K562 (cell line): Measurements from ENCODE around the gene C1orf167. TPM values are rescaled to one million over a fixed set of nuclear protein-coding genes. Genes with fewer than 3 reads are reported as not detected.
A peak's percentile ranks its signal among the peaks of the same experiment; 100 is the strongest.

Experiments
- ATF1 ChIP-seq, 2 experiments: fragments of 450-650 bp in 1 of 2; IDR thresholded peaks; 2 replicates each; pipeline ENCODE4 v1.6.1; 2016; ENCODE audit warnings: missing compliant biosample characterization in 1 of 2, missing genetic modification characterization in 1 of 2
- CCAR2 ChIP-seq: fragments of 200-400 bp; formaldehyde crosslinking; IDR thresholded peaks from 2 replicates; pipeline ENCODE4 v1.6.1; 2017; ENCODE audit warnings: mild to moderate bottlenecking, low read depth, low read length
- DNMT1 ChIP-seq: fragments of 450-650 bp; IDR thresholded peaks from 2 replicates; pipeline ENCODE4 v1.6.1; 2016; ENCODE audit warnings: antibody characterized with exemption, mild to moderate bottlenecking
- EP400 ChIP-seq: fragments of 450-650 bp; IDR thresholded peaks from 2 replicates; pipeline ENCODE4 v1.6.1; 2017; ENCODE audit warnings: antibody characterized with exemption, mild to moderate bottlenecking, moderate library complexity
- MED1 ChIP-seq: sonication (generic); formaldehyde crosslinking; IDR thresholded peaks from 2 replicates; pipeline ENCODE4 v1.8.1; 2023; ENCODE audit warnings: missing genetic modification reagents, borderline replicate concordance
- MIER1 ChIP-seq: fragments of 450-650 bp; IDR thresholded peaks from 2 replicates; pipeline ENCODE4 v1.6.1; 2016; ENCODE audit warnings: antibody characterized with exemption, mild to moderate bottlenecking, low read depth
- MYC ChIP-seq, 2 experiments: fragments of 250-450 bp in 1 of 2; sonication (Bioruptor Pico) in 1 of 2; IDR thresholded peaks; 2 replicates each; pipeline versions ENCODE4 v1.5.1 to v1.6.1; 2012 to 2021; ENCODE audit warnings: low read depth in 2 of 2, borderline replicate concordance in 1 of 2, improper control_type of control experiment in 1 of 2, low read length in 1 of 2, mild to moderate bottlenecking in 1 of 2, moderate library complexity in 1 of 2
- MYNN ChIP-seq, 2 experiments: sonication (generic); formaldehyde crosslinking in 1 of 2; IDR thresholded peaks; 2 replicates each; pipeline versions ENCODE4 v1.5.0 to v1.6.1; 2016 to 2020; ENCODE audit warnings: antibody characterized with exemption in 1 of 2, missing genetic modification reagents in 1 of 2
- NUFIP1 ChIP-seq: fragments of 450-650 bp; IDR thresholded peaks from 2 replicates; pipeline ENCODE4 v1.6.1; 2018; ENCODE audit not compliant: partially characterized antibody
- RBFOX2 ChIP-seq: fragments of 200-400 bp; formaldehyde crosslinking; IDR thresholded peaks from 2 replicates; pipeline ENCODE4 v1.6.1; 2017; ENCODE audit warnings: low read depth, mild to moderate bottlenecking, low read length, moderate library complexity
- TCF7 ChIP-seq: sonication (generic); IDR thresholded peaks from 2 replicates; pipeline ENCODE4 v1.6.1; 2016; ENCODE audit warnings: antibody characterized with exemption, borderline replicate concordance
- YY1 ChIP-seq, 3 experiments: IDR thresholded peaks; 2 replicates each; pipeline ENCODE4 v1.6.1; 2011; ENCODE audit warnings: low read length in 2 of 3, mild to moderate bottlenecking in 2 of 3, moderate library complexity in 2 of 3, borderline replicate concordance in 1 of 3, control low read depth in 1 of 3, low read depth in 1 of 3; ENCODE audit not compliant: insufficient read depth in 3 of 3, insufficient replicate concordance in 2 of 3, control insufficient read depth in 1 of 3, insufficient read length in 1 of 3; ENCODE audit errors: extremely low read depth in 1 of 3
- ZNF644 ChIP-seq: fragments of 200-800 bp; sonication (Bioruptor generic); IDR thresholded peaks from 2 replicates; pipeline ENCODE4 v1.6.1; 2016; ENCODE audit warnings: low read depth, missing genetic modification characterization, missing compliant biosample characterization
- polyA plus RNA-seq, 8 experiments: library from polyadenylated mRNA; depleted of rRNA in 4 of 8; stranded (reverse) in 5 of 8; unstranded in 3 of 8; fragments of >200 nt; fragmentation: Nextera tagmentation in 2 of 8; fragmentation: Illumina TruSeq in 1 of 8; extraction: Ambion mirVana in 2 of 8; extraction: Trizol in 1 of 8; gene quantifications; 2 replicates each; pipeline versions ENCODE4 v1.2.1 to v1.2.3, GENCODE V29; 2011 to 2014; ENCODE audit warnings: inconsistent platforms in 1 of 8, missing spikeins in 1 of 8
- total RNA-seq, 7 experiments: library from RNA; depleted of rRNA in 6 of 7; stranded (reverse); fragments of >200 nt in 6 of 7; fragmentation: Illumina TruSeq in 2 of 7; extraction: Trizol in 2 of 7; gene quantifications; 2 replicates each; pipeline versions ENCODE4 v1.2.1 to v1.2.3, GENCODE V29; 2011 to 2021; ENCODE audit warnings: low replicate concordance in 1 of 7
- TF ChIP-seq, protein P1 (sequence below): conservative IDR thresholded peaks from 2 replicates; pipeline ENCODE4 v1.6.1; 2011; ENCODE audit warnings: low read depth, mild to moderate bottlenecking, low read length; ENCODE audit not compliant: control insufficient read depth
- TF ChIP-seq, protein P2 (sequence below): sonication (generic); formaldehyde crosslinking; IDR thresholded peaks from 2 replicates; pipeline ENCODE4 v1.8.0; 2022; ENCODE audit warnings: mild to moderate bottlenecking, missing genetic modification reagents
- TF ChIP-seq, protein P3 (sequence below): sonication (generic); formaldehyde crosslinking; IDR thresholded peaks from 2 replicates; pipeline ENCODE4 v1.9.0; 2022; ENCODE audit warnings: mild to moderate bottlenecking, missing genetic modification reagents
- TF ChIP-seq, protein P4 (sequence below): fragments of 250-450 bp; sonication (Bioruptor Pico); IDR thresholded peaks from 2 replicates; pipeline ENCODE4 v1.9.0; 2021; ENCODE audit warnings: mild to moderate bottlenecking, inconsistent platforms

C1orf167 gene
- total and polyA plus RNA-seq, 9 of the 15 experiments (the other 6 are each of a cell fraction or from before 2014, with no cell fraction given), result 0.22 to 0.86 (median 0.31) TPM; not detected in 2

DNA sequence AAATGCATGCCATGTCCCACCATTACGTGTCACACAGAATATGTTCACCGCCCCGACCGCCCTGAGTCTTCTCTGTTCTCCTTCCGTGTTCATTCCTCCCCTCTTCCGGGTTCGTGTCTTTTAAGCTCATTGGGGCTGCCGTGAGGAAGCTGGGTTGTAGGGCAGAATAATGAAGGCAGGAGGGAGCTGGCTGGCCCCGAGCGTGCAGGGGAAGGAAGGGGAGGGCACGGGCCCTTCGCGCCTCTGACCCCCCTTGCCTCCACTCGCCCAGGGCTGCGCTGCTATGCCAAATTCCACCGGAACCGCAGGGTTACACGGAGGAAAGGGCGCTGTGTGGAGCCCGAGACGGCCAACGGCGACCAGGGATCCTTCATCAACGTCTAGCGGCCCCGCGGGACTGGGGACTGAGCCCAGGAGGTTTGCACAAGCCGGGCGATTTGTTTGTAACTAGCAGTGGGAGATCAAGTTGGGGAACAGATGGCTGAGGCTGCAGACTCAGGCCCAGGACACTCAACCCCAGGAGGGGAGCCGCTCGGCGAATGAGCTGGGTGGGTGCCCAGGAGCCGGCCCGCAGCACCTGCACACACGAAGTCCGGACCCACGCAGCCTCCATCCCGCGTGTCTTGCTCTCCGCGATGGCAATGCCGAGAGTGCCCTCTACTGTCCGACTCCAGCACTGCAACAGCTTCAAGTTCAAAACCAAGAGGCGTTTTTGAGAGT lies 42.5 kb upstream of the C1orf167 start (continued):
- TF ChIP-seq MYC (IDR thresholded peaks at IDR 0.05; ENCODE audit: low read depth, low read length), result peak; percentile 90
- no peak for TF ChIP-seq MYC (CRISPR knock-in tag; IDR thresholded peaks at IDR 0.05; ENCODE audit: borderline replicate concordance, low read depth)
- 0 out of 2 replicates have a peak, but pooled peaks have one; percentile 38 for TF ChIP-seq TCF7
- TF ChIP-seq YY1 (IDR thresholded peaks at IDR 0.05; ENCODE audit: borderline replicate concordance in 1 of 3, control insufficient read depth in 1 of 3, extremely low read depth in 1 of 3, insufficient read depth in 3 of 3, insufficient read length in 1 of 3, insufficient replicate concordance in 2 of 3, low read depth in 1 of 3, low read length in 2 of 3), result peak in 1 of 3 experiments; percentile 51
- TF ChIP-seq CCAR2, result no peak
- no peak for TF ChIP-seq MIER1
- TF ChIP-seq RBFOX2, result peak; percentile 50
- TF ChIP-seq ATF1 (CRISPR knock-in tag; IDR thresholded peaks at IDR 0.05), result no peak
- TF ChIP-seq ATF1 (tag; IDR thresholded peaks at IDR 0.05), result peak; percentile 39
- TF ChIP-seq, protein P1, sequence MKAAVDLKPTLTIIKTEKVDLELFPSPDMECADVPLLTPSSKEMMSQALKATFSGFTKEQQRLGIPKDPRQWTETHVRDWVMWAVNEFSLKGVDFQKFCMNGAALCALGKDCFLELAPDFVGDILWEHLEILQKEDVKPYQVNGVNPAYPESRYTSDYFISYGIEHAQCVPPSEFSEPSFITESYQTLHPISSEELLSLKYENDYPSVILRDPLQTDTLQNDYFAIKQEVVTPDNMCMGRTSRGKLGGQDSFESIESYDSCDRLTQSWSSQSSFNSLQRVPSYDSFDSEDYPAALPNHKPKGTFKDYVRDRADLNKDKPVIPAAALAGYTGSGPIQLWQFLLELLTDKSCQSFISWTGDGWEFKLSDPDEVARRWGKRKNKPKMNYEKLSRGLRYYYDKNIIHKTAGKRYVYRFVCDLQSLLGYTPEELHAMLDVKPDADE, result 0 out of 2 replicates have a peak, but pooled peaks have one; percentile 43
- TF ChIP-seq, protein P2, sequence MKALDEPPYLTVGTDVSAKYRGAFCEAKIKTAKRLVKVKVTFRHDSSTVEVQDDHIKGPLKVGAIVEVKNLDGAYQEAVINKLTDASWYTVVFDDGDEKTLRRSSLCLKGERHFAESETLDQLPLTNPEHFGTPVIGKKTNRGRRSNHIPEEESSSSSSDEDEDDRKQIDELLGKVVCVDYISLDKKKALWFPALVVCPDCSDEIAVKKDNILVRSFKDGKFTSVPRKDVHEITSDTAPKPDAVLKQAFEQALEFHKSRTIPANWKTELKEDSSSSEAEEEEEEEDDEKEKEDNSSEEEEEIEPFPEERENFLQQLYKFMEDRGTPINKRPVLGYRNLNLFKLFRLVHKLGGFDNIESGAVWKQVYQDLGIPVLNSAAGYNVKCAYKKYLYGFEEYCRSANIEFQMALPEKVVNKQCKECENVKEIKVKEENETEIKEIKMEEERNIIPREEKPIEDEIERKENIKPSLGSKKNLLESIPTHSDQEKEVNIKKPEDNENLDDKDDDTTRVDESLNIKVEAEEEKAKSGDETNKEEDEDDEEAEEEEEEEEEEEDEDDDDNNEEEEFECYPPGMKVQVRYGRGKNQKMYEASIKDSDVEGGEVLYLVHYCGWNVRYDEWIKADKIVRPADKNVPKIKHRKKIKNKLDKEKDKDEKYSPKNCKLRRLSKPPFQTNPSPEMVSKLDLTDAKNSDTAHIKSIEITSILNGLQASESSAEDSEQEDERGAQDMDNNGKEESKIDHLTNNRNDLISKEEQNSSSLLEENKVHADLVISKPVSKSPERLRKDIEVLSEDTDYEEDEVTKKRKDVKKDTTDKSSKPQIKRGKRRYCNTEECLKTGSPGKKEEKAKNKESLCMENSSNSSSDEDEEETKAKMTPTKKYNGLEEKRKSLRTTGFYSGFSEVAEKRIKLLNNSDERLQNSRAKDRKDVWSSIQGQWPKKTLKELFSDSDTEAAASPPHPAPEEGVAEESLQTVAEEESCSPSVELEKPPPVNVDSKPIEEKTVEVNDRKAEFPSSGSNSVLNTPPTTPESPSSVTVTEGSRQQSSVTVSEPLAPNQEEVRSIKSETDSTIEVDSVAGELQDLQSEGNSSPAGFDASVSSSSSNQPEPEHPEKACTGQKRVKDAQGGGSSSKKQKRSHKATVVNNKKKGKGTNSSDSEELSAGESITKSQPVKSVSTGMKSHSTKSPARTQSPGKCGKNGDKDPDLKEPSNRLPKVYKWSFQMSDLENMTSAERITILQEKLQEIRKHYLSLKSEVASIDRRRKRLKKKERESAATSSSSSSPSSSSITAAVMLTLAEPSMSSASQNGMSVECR (CRISPR knock-in tag), result no peak
- TF ChIP-seq EP400, result peak; percentile 51; the same call in 1 of the 2 replicates
- no peak for TF ChIP-seq MED1 (CRISPR knock-in tag)
- TF ChIP-seq, protein P3, sequence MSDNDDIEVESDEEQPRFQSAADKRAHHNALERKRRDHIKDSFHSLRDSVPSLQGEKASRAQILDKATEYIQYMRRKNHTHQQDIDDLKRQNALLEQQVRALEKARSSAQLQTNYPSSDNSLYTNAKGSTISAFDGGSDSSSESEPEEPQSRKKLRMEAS (CRISPR knock-in tag), result peak; percentile 97
- TF ChIP-seq, protein P4, sequence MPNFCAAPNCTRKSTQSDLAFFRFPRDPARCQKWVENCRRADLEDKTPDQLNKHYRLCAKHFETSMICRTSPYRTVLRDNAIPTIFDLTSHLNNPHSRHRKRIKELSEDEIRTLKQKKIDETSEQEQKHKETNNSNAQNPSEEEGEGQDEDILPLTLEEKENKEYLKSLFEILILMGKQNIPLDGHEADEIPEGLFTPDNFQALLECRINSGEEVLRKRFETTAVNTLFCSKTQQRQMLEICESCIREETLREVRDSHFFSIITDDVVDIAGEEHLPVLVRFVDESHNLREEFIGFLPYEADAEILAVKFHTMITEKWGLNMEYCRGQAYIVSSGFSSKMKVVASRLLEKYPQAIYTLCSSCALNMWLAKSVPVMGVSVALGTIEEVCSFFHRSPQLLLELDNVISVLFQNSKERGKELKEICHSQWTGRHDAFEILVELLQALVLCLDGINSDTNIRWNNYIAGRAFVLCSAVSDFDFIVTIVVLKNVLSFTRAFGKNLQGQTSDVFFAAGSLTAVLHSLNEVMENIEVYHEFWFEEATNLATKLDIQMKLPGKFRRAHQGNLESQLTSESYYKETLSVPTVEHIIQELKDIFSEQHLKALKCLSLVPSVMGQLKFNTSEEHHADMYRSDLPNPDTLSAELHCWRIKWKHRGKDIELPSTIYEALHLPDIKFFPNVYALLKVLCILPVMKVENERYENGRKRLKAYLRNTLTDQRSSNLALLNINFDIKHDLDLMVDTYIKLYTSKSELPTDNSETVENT (CRISPR knock-in tag), result peak; percentile 59; the same call in 1 of the 2 replicates
- TF ChIP-seq ZNF644 (tag), result no peak
- 0 out of 2 replicates have a peak, but pooled peaks have one; percentile 24 for TF ChIP-seq MYNN (IDR thresholded peaks at IDR 0.05)
- TF ChIP-seq MYNN (CRISPR knock-in tag; IDR thresholded peaks at IDR 0.05), result no peak
- 0 out of 2 replicates have a peak, but pooled peaks have one; percentile 46 for TF ChIP-seq DNMT1
- peak; percentile 42 for TF ChIP-seq NUFIP1
